Endothelial cell of umbilical vein (primary cell): ENCODE data around the gene RASGRF2. TPM values are rescaled to one million over a fixed set of nuclear protein-coding genes. Genes with fewer than 3 reads are reported as not detected.
A peak's percentile ranks its signal among the peaks of the same experiment; 100 is the strongest.

Experiments used
- BruUV-seq: library from RNA; stranded (reverse); fragments of 400-500 nt; replicated peaks from 2 replicates; lab custom pipeline; 2021; lab: Mats Ljungman, UMichigan
- CTCF ChIA-PET: fragments of 300-600, 350-600 bp; sonication (Branson Sonifier 250); formaldehyde crosslinking; loops from one replicate; lab custom pipeline; 2021; ENCODE audit warnings: antibody characterized with exemption, inconsistent platforms; lab: Charles Lee
- POLR2A ChIA-PET: fragments of 300-600, 350-600 bp; sonication (Branson Sonifier 250); formaldehyde crosslinking; loops from one replicate; lab custom pipeline; 2021; ENCODE audit warnings: antibody characterized with exemption, inconsistent platforms; lab: Charles Lee
- DNase-seq: peaks from one replicate; pipeline ENCODE4 v3.0.0-alpha.2; 2011; ENCODE audit warnings: low read depth, low spot score
- FAIRE-seq: peaks from 2 replicates; lab custom pipeline; 2011; peaks lifted over from hg19 to GRCh38; lab: Jason Lieb, UNC
- H2AFZ ChIP-seq: 2 replicates; pipeline ENCODE4 v1.6.0; 2012; ENCODE audit warnings: low read depth, low read length, control low read depth, inconsistent platforms
- H3K27ac ChIP-seq: 2 replicates; pipeline ENCODE4 v1.5.1; 2011; ENCODE audit warnings: low read depth, mild to moderate bottlenecking, control low read depth, low read length, moderate library complexity; ENCODE audit not compliant: insufficient read depth
- H3K27me3 ChIP-seq, 2 experiments: 2 replicates each; pipeline versions ENCODE4 v1.6.0 to v1.6.1; 2011; ENCODE audit warnings: low read length in 2 of 2, mixed read lengths in 1 of 2; ENCODE audit not compliant: control insufficient read depth in 2 of 2, insufficient read depth in 2 of 2
- H3K36me3 ChIP-seq, 2 experiments: 2 replicates in 1 of 2; 3 replicates in 1 of 2; pipeline ENCODE4 v1.5.1; 2011; ENCODE audit warnings: low read length in 2 of 2, mild to moderate bottlenecking in 1 of 2, moderate library complexity in 1 of 2; ENCODE audit not compliant: control insufficient read depth in 2 of 2, insufficient read depth in 2 of 2; ENCODE audit errors: extremely low read depth in 1 of 2
- H3K4me1 ChIP-seq: 3 replicates; pipeline ENCODE4 v1.5.1; 2011; ENCODE audit warnings: mild to moderate bottlenecking, low read length; ENCODE audit not compliant: control insufficient read depth, insufficient read depth; ENCODE audit errors: extremely low read depth
- H3K4me2 ChIP-seq: 2 replicates; pipeline ENCODE4 v1.6.1; 2011; ENCODE audit warnings: low read length, control low read depth, mixed read lengths; ENCODE audit not compliant: insufficient read depth
- H3K4me3 ChIP-seq, 3 experiments: fragments of 200-600 bp in 1 of 3; sonication (generic), shearing (Covaris generic) in 1 of 3; replicated peaks in 1 of 3; 2 replicates each; pipeline ENCODE4 v1.5.1; 2011 to 2016; ENCODE audit warnings: control low read depth in 3 of 3, low read length in 3 of 3, mild to moderate bottlenecking in 2 of 3, inconsistent platforms in 1 of 3, low read depth in 1 of 3, moderate library complexity in 1 of 3; ENCODE audit not compliant: insufficient read depth in 1 of 3
- H3K79me2 ChIP-seq: 2 replicates; pipeline ENCODE4 v1.6.0; 2012; ENCODE audit warnings: low read length, inconsistent platforms; ENCODE audit not compliant: control insufficient read depth, insufficient read depth
- H3K9ac ChIP-seq: replicated peaks from 2 replicates; pipeline ENCODE3; 2011; ENCODE audit warnings: low read length, control low read depth; ENCODE audit not compliant: insufficient read depth; ENCODE audit errors: extremely low read depth
- H3K9me1 ChIP-seq: replicated peaks from 3 replicates; pipeline ENCODE4 v1.6.0; 2011; ENCODE audit warnings: mild to moderate bottlenecking, low read length; ENCODE audit not compliant: control insufficient read depth, insufficient read depth; ENCODE audit errors: extremely low read depth
- H3K9me3 ChIP-seq: replicated peaks from 2 replicates; pipeline ENCODE4 v1.5.1; 2012; ENCODE audit warnings: low read length, inconsistent platforms; ENCODE audit not compliant: control insufficient read depth, insufficient read depth
- H4K20me1 ChIP-seq: replicated peaks from 2 replicates; pipeline ENCODE3; 2011; ENCODE audit warnings: mild to moderate bottlenecking, low read length; ENCODE audit not compliant: control insufficient read depth, insufficient read depth; ENCODE audit errors: extremely low read depth
- EZH2 ChIP-seq: IDR thresholded peaks from 2 replicates; pipeline ENCODE4 v1.6.1; 2012; ENCODE audit warnings: borderline replicate concordance, low read depth, mild to moderate bottlenecking, moderate library complexity, low read length, inconsistent platforms; ENCODE audit not compliant: severe bottlenecking
- FOS ChIP-seq: IDR thresholded peaks from 2 replicates; pipeline ENCODE4 v1.6.1; 2011; ENCODE audit warnings: mild to moderate bottlenecking, low read length, moderate library complexity, borderline replicate concordance; ENCODE audit not compliant: insufficient read depth
- JUN ChIP-seq: IDR thresholded peaks from 2 replicates; pipeline ENCODE4 v1.6.1; 2011; ENCODE audit warnings: borderline replicate concordance, low read depth; ENCODE audit not compliant: insufficient read length, insufficient read depth
- MYC ChIP-seq: IDR thresholded peaks from one replicate; pipeline ENCODE4 v1.6.1; 2011; ENCODE audit warnings: mild to moderate bottlenecking, low read depth, low read length
- dilution Hi-C: fragments of 300-500 bp; cut with MboI; formaldehyde crosslinking; loops from one replicate; pipeline ENCODE4 v1.15.0; 2019; ENCODE audit warnings: low sequenced_read_pairs; ENCODE audit not compliant: extremely low pct_ligation_motif_present
- intact Hi-C: fragments of 100-400 bp; cut with micrococcal nuclease; formaldehyde crosslinking; loops from one replicate; pipeline ENCODE4 v1.10.0; 2022
- polyA plus RNA-seq, 4 experiments: library from polyadenylated mRNA; depleted of rRNA in 3 of 4; stranded (reverse) in 3 of 4; unstranded in 1 of 4; fragments of >200 nt; gene quantifications; 2 replicates each; pipeline versions ENCODE4 v1.2.1 to v1.2.3, GENCODE V29; 2011 to 2012; ENCODE audit warnings: missing spikeins in 1 of 4
- total RNA-seq: library from RNA; stranded (reverse); gene quantifications from 2 replicates; pipeline ENCODE4 v1.2.3, GENCODE V29; 2021

Gene RASGRF2
- total and polyA plus RNA-seq, 2 donors (not counting 3 experiments of a cell fraction or from before 2014, with no cell fraction given), result 0.41 to 4.0 TPM

- Histone ChIP-seq H2AFZ (no peak overlapping the region), H3K4me3 (no peak overlapping the region), H3K4me2 (no peak overlapping the region), H3K36me3 (no peaks in the 10 kb centered on the region), H4K20me1 (no peaks in the 10 kb centered on the region), H3K27me3 (no peaks in the 10 kb centered on the region), H3K79me2 (no peaks in the 10 kb centered on the region), H3K9me3 (no peaks in the 10 kb centered on the region), H3K9ac (no peak overlapping the region), H3K4me1 (no peaks in the 10 kb centered on the region), H3K27ac (no peak overlapping the region), H3K9me1 (no peaks in the 10 kb centered on the region)
- intact Hi-C loops (no loop called here), dilution Hi-C loops (no loop called here)
- CTCF ChIA-PET, result interaction anchor here (0.6 kb wide), 1 partner anchor 33 kb away, joined by 3 read pairs; no protein-coding TSS in a partner anchor
- DNase-seq (peak; percentile 41), FAIRE-seq (no peak)
- no peak for TF ChIP-seq MYC
- no TSS peak for BruUV-seq
- POLR2A ChIA-PET, result no interaction called here
Observed at GRCh38 chr5:81140943-81141342, 180.8 kb downstream of the RASGRF2 start.

GRCh38 chr5:81142108-81142507, 181.9 kb downstream of the RASGRF2 start:
- Histone ChIP-seq H3K9ac (no peak overlapping the region), H3K4me1 (no peaks in the 10 kb centered on the region), H3K27me3 (no peaks in the 10 kb centered on the region), H3K9me3 (no peaks in the 10 kb centered on the region), H3K27ac (no peak overlapping the region), H4K20me1 (no peaks in the 10 kb centered on the region), H3K4me2 (no peak overlapping the region), H3K79me2 (no peaks in the 10 kb centered on the region), H2AFZ (no peak overlapping the region), H3K36me3 (no peaks in the 10 kb centered on the region), H3K9me1 (no peaks in the 10 kb centered on the region), H3K4me3 (no peak overlapping the region)
- intact Hi-C loops (no loop called here), dilution Hi-C loops (no loop called here)
- CTCF ChIA-PET, result no interaction called here
- no peak for FAIRE-seq
- POLR2A ChIA-PET, result no interaction called here
- no TSS peak for BruUV-seq
- DNase-seq, result no peak
- TF ChIP-seq JUN (no peak), EZH2 (no peak), FOS (no peak)
